Endothelial cell of umbilical vein (primary cell): ENCODE results near the gene ENG. TPM values are rescaled to one million over a fixed set of nuclear protein-coding genes. Genes with fewer than 3 reads are reported as not detected.

Experiments used
- BruUV-seq: library from RNA; stranded (reverse); fragments of 400-500 nt; replicated peaks from 2 replicates; lab custom pipeline; 2021; lab: Mats Ljungman, UMichigan
- CTCF ChIA-PET: fragments of 300-600, 350-600 bp; sonication (Branson Sonifier 250); formaldehyde crosslinking; loops from one replicate; lab custom pipeline; 2021; ENCODE audit warnings: antibody characterized with exemption, inconsistent platforms; lab: Charles Lee
- POLR2A ChIA-PET: fragments of 300-600, 350-600 bp; sonication (Branson Sonifier 250); formaldehyde crosslinking; loops from one replicate; lab custom pipeline; 2021; ENCODE audit warnings: antibody characterized with exemption, inconsistent platforms; lab: Charles Lee
- DNase-seq: peaks from one replicate; pipeline ENCODE4 v3.0.0-alpha.2; 2011; ENCODE audit warnings: low read depth, low spot score
- FAIRE-seq: peaks from 2 replicates; lab custom pipeline; 2011; peaks lifted over from hg19 to GRCh38; lab: Jason Lieb, UNC
- H2AFZ ChIP-seq: 2 replicates; pipeline ENCODE4 v1.6.0; 2012; ENCODE audit warnings: low read depth, low read length, control low read depth, inconsistent platforms
- H3K27ac ChIP-seq: 2 replicates; pipeline ENCODE4 v1.5.1; 2011; ENCODE audit warnings: low read depth, mild to moderate bottlenecking, control low read depth, low read length, moderate library complexity; ENCODE audit not compliant: insufficient read depth
- H3K27me3 ChIP-seq, 2 experiments: 2 replicates each; pipeline versions ENCODE4 v1.6.0 to v1.6.1; 2011; ENCODE audit warnings: low read length in 2 of 2, mixed read lengths in 1 of 2; ENCODE audit not compliant: control insufficient read depth in 2 of 2, insufficient read depth in 2 of 2
- H3K36me3 ChIP-seq, 2 experiments: 2 replicates in 1 of 2; 3 replicates in 1 of 2; pipeline ENCODE4 v1.5.1; 2011; ENCODE audit warnings: low read length in 2 of 2, mild to moderate bottlenecking in 1 of 2, moderate library complexity in 1 of 2; ENCODE audit not compliant: control insufficient read depth in 2 of 2, insufficient read depth in 2 of 2; ENCODE audit errors: extremely low read depth in 1 of 2
- H3K4me1 ChIP-seq: 3 replicates; pipeline ENCODE4 v1.5.1; 2011; ENCODE audit warnings: mild to moderate bottlenecking, low read length; ENCODE audit not compliant: control insufficient read depth, insufficient read depth; ENCODE audit errors: extremely low read depth
- H3K4me2 ChIP-seq: 2 replicates; pipeline ENCODE4 v1.6.1; 2011; ENCODE audit warnings: low read length, control low read depth, mixed read lengths; ENCODE audit not compliant: insufficient read depth
- H3K4me3 ChIP-seq, 3 experiments: fragments of 200-600 bp in 1 of 3; sonication (generic), shearing (Covaris generic) in 1 of 3; replicated peaks in 1 of 3; 2 replicates each; pipeline ENCODE4 v1.5.1; 2011 to 2016; ENCODE audit warnings: control low read depth in 3 of 3, low read length in 3 of 3, mild to moderate bottlenecking in 2 of 3, inconsistent platforms in 1 of 3, low read depth in 1 of 3, moderate library complexity in 1 of 3; ENCODE audit not compliant: insufficient read depth in 1 of 3
- H3K79me2 ChIP-seq: 2 replicates; pipeline ENCODE4 v1.6.0; 2012; ENCODE audit warnings: low read length, inconsistent platforms; ENCODE audit not compliant: control insufficient read depth, insufficient read depth
- H3K9ac ChIP-seq: replicated peaks from 2 replicates; pipeline ENCODE3; 2011; ENCODE audit warnings: low read length, control low read depth; ENCODE audit not compliant: insufficient read depth; ENCODE audit errors: extremely low read depth
- H3K9me1 ChIP-seq: replicated peaks from 3 replicates; pipeline ENCODE4 v1.6.0; 2011; ENCODE audit warnings: mild to moderate bottlenecking, low read length; ENCODE audit not compliant: control insufficient read depth, insufficient read depth; ENCODE audit errors: extremely low read depth
- H3K9me3 ChIP-seq: replicated peaks from 2 replicates; pipeline ENCODE4 v1.5.1; 2012; ENCODE audit warnings: low read length, inconsistent platforms; ENCODE audit not compliant: control insufficient read depth, insufficient read depth
- H4K20me1 ChIP-seq: replicated peaks from 2 replicates; pipeline ENCODE3; 2011; ENCODE audit warnings: mild to moderate bottlenecking, low read length; ENCODE audit not compliant: control insufficient read depth, insufficient read depth; ENCODE audit errors: extremely low read depth
- EZH2 ChIP-seq: IDR thresholded peaks from 2 replicates; pipeline ENCODE4 v1.6.1; 2012; ENCODE audit warnings: borderline replicate concordance, low read depth, mild to moderate bottlenecking, moderate library complexity, low read length, inconsistent platforms; ENCODE audit not compliant: severe bottlenecking
- GATA2 ChIP-seq: IDR thresholded peaks from 2 replicates; pipeline ENCODE4 v1.7.0; 2011; ENCODE audit warnings: low read depth, mild to moderate bottlenecking, moderate library complexity, mixed read lengths, low read length; ENCODE audit not compliant: insufficient read length, insufficient read depth
- JUN ChIP-seq: IDR thresholded peaks from 2 replicates; pipeline ENCODE4 v1.6.1; 2011; ENCODE audit warnings: borderline replicate concordance, low read depth; ENCODE audit not compliant: insufficient read length, insufficient read depth
- MYC ChIP-seq: IDR thresholded peaks from one replicate; pipeline ENCODE4 v1.6.1; 2011; ENCODE audit warnings: mild to moderate bottlenecking, low read depth, low read length
- POLR2A ChIP-seq: IDR thresholded peaks from 2 replicates; pipeline ENCODE4 v1.6.1; 2012; ENCODE audit warnings: low read depth, mild to moderate bottlenecking, control low read depth, low read length
- POLR2AphosphoS5 ChIP-seq: IDR thresholded peaks from 2 replicates; pipeline ENCODE4 v1.6.1; 2012; ENCODE audit warnings: low read depth, mild to moderate bottlenecking, control low read depth, low read length, moderate library complexity; ENCODE audit not compliant: insufficient read depth
- dilution Hi-C: fragments of 300-500 bp; cut with MboI; formaldehyde crosslinking; loops from one replicate; pipeline ENCODE4 v1.15.0; 2019; ENCODE audit warnings: low sequenced_read_pairs; ENCODE audit not compliant: extremely low pct_ligation_motif_present
- intact Hi-C: fragments of 100-400 bp; cut with micrococcal nuclease; formaldehyde crosslinking; loops from one replicate; pipeline ENCODE4 v1.10.0; 2022
- polyA plus RNA-seq, 4 experiments: library from polyadenylated mRNA; depleted of rRNA in 3 of 4; stranded (reverse) in 3 of 4; unstranded in 1 of 4; fragments of >200 nt; gene quantifications; 2 replicates each; pipeline versions ENCODE4 v1.2.1 to v1.2.3, GENCODE V29; 2011 to 2012; ENCODE audit warnings: missing spikeins in 1 of 4
- total RNA-seq: library from RNA; stranded (reverse); gene quantifications from 2 replicates; pipeline ENCODE4 v1.2.3, GENCODE V29; 2021
- TF ChIP-seq, protein P1 (sequence below): IDR thresholded peaks from 2 replicates; pipeline ENCODE4 v1.6.1; 2011; ENCODE audit not compliant: insufficient read depth, insufficient read length
- TF ChIP-seq, protein P2 (sequence below), 2 donors: IDR thresholded peaks; 1 replicate in 1 of 2; 2 replicates in 1 of 2; pipeline ENCODE4 v1.5.1; 2011; ENCODE audit warnings: low read length in 2 of 2, mild to moderate bottlenecking in 2 of 2, moderate library complexity in 2 of 2, control low read depth in 1 of 2, inconsistent platforms in 1 of 2, low read depth in 1 of 2; ENCODE audit not compliant: insufficient read depth in 1 of 2; ENCODE audit errors: extremely low read depth in 1 of 2

ENG gene
- total and polyA plus RNA-seq, 2 donors (not counting 3 experiments of a cell fraction or from before 2014, with no cell fraction given), result 338 to 728 TPM

DNA sequence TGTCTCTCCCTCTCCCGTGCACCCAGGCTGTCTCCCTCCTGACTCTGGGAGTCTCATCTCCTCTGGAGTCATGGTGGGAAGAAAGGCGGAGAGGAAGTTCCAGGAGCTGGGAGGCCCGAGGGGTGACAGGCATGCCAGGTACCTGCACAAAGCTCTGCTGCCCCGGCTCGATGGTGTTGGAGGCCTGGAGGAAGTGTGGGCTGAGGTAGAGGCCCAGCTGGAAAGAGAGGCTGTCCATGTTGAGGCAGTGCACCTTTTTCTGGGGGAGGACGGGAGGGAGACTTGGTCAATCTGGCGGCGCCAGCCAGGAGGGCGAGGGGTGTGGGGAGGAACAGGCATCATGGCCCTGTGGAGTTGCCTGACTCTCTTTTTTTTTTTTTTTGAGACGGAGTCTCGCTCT, 35.9 kb downstream of the ENG start:
- POLR2A ChIA-PET, result no interaction called here
- no peak for FAIRE-seq
- Histone ChIP-seq H3K27ac (no peak overlapping the region), H3K9ac (no peak overlapping the region), H3K9me1 (no peaks in the 10 kb centered on the region), H3K9me3 (no peaks in the 10 kb centered on the region), H3K4me1 (peaks cover 10% of the 10 kb centered on the region), H3K36me3 (peaks cover 33 to 56% of the 10 kb centered on the region in 2 experiments), H3K4me2 (no peak overlapping the region), H3K79me2 (peaks cover 18% of the 10 kb centered on the region), H2AFZ (no peak overlapping the region), H3K27me3 (no peaks in the 10 kb centered on the region), H4K20me1 (no peaks in the 10 kb centered on the region), H3K4me3 (no peak overlapping the region)
- CTCF ChIA-PET, result interaction anchor here (0.7 to 8.4 kb wide), 3 partner anchors 24 to 103 kb away, joined by 3 to 76 read pairs (median 6); no protein-coding TSS in a partner anchor
- intact Hi-C loops, result no loop called here
- DNase-seq, result no peak
- TF ChIP-seq, protein P1, sequence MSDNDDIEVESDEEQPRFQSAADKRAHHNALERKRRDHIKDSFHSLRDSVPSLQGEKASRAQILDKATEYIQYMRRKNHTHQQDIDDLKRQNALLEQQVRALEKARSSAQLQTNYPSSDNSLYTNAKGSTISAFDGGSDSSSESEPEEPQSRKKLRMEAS, result no peak
- no peak for TF ChIP-seq MYC
- TF ChIP-seq, protein P2, sequence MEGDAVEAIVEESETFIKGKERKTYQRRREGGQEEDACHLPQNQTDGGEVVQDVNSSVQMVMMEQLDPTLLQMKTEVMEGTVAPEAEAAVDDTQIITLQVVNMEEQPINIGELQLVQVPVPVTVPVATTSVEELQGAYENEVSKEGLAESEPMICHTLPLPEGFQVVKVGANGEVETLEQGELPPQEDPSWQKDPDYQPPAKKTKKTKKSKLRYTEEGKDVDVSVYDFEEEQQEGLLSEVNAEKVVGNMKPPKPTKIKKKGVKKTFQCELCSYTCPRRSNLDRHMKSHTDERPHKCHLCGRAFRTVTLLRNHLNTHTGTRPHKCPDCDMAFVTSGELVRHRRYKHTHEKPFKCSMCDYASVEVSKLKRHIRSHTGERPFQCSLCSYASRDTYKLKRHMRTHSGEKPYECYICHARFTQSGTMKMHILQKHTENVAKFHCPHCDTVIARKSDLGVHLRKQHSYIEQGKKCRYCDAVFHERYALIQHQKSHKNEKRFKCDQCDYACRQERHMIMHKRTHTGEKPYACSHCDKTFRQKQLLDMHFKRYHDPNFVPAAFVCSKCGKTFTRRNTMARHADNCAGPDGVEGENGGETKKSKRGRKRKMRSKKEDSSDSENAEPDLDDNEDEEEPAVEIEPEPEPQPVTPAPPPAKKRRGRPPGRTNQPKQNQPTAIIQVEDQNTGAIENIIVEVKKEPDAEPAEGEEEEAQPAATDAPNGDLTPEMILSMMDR (IDR thresholded peaks at IDR 0.05; ENCODE audit: extremely low read depth in 1 of 2, insufficient read depth in 1 of 2, low read depth in 1 of 2, low read length in 2 of 2), result no peak
- TF ChIP-seq JUN, result no peak
- no peak for TF ChIP-seq POLR2AphosphoS5
- TF ChIP-seq GATA2, result no peak
- TF ChIP-seq EZH2, result no peak
- TF ChIP-seq POLR2A, result no peak
- dilution Hi-C loops, result no loop called here
- no TSS peak for BruUV-seq
